MM.1S (cell line): ENCODE data around the gene EXO1.

Experiments used
- DNase-seq: peaks from one replicate; pipeline ENCODE4 v3.0.0-alpha.2; 2015
- H2AFZ ChIP-seq: fragments of 300-600 bp; sonication (generic); 2 replicates; pipeline ENCODE4 v1.6.0; 2016; ENCODE audit warnings: antibody characterized with exemption, low read length
- H3F3A ChIP-seq: fragments of 300-600 bp; sonication (generic); 2 replicates; pipeline ENCODE4 v1.6.1; 2016; ENCODE audit warnings: mild to moderate bottlenecking, antibody characterized with exemption, low read length, moderate library complexity, mixed read lengths; ENCODE audit not compliant: insufficient read depth
- H3K27ac ChIP-seq: fragments of 300-600 bp; sonication (generic); 2 replicates; pipeline ENCODE4 v1.5.1; 2016; ENCODE audit warnings: mild to moderate bottlenecking, low read length
- H3K27me3 ChIP-seq: fragments of 300-600 bp; sonication (generic); replicated peaks from 2 replicates; pipeline ENCODE4 v1.6.0; 2016; ENCODE audit warnings: low read length; ENCODE audit not compliant: insufficient read depth
- H3K36me3 ChIP-seq: fragments of 300-600 bp; sonication (generic); replicated peaks from 2 replicates; pipeline ENCODE4 v1.6.1; 2016; ENCODE audit warnings: mild to moderate bottlenecking, low read length, mixed read lengths; ENCODE audit not compliant: insufficient read depth
- H3K4me1 ChIP-seq: fragments of 300-600 bp; sonication (generic); 2 replicates; pipeline ENCODE4 v1.6.1; 2016; ENCODE audit warnings: low read length, mixed read lengths
- H3K4me2 ChIP-seq: fragments of 300-600 bp; sonication (generic); 2 replicates; pipeline ENCODE4 v1.6.0; 2016; ENCODE audit warnings: low read depth, low read length
- H3K4me3 ChIP-seq: fragments of 300-600 bp; sonication (generic); 2 replicates; pipeline ENCODE4 v1.5.1; 2016; ENCODE audit warnings: low read length, mixed read lengths
- H3K79me2 ChIP-seq: fragments of 300-600 bp; sonication (generic); 2 replicates; pipeline ENCODE4 v1.6.1; 2016; ENCODE audit warnings: mixed run types, low read length, mixed read lengths
- H3K9ac ChIP-seq: fragments of 300-600 bp; sonication (generic); 2 replicates; pipeline ENCODE4 v1.6.1; 2016; ENCODE audit warnings: low read length, mixed read lengths
- H3K9me2 ChIP-seq: fragments of 300-600 bp; sonication (generic); replicated peaks from 2 replicates; pipeline ENCODE4 v1.6.1; 2016; ENCODE audit warnings: mild to moderate bottlenecking, low read length, mixed read lengths; ENCODE audit not compliant: insufficient read depth
- H3K9me3 ChIP-seq: fragments of 300-600 bp; sonication (generic); replicated peaks from 2 replicates; pipeline ENCODE4 v1.6.1; 2016; ENCODE audit warnings: mild to moderate bottlenecking, low read length, mixed read lengths; ENCODE audit not compliant: insufficient read depth
- H4K20me1 ChIP-seq: fragments of 300-600 bp; sonication (generic); 2 replicates; pipeline ENCODE4 v1.6.1; 2016; ENCODE audit warnings: mild to moderate bottlenecking, low read length, moderate library complexity, mixed read lengths; ENCODE audit not compliant: insufficient read depth
- CTCF ChIP-seq: fragments of 300-600 bp; sonication (generic); IDR thresholded peaks from 2 replicates; pipeline ENCODE4 v1.5.1; 2016; ENCODE audit warnings: antibody characterized with exemption, low read length, mixed read lengths
- EZH2 ChIP-seq: fragments of 300-600 bp; sonication (generic); optimal IDR thresholded peaks from 2 replicates; pipeline ENCODE3; 2017; ENCODE audit warnings: low read depth, mild to moderate bottlenecking, antibody characterized with exemption, low read length, mixed read lengths
- EZH2phosphoT487 ChIP-seq: fragments of 300-600 bp; sonication (generic); IDR thresholded peaks from 2 replicates; pipeline ENCODE4 v1.6.1; 2018; ENCODE audit warnings: antibody characterized with exemption, low read length

The EXO1 gene

GRCh38 chr1:241870336-241870735, 22.3 kb downstream of the EXO1 start:
- Histone ChIP-seq H3K27ac (no peak overlapping the region), H3K4me2 (no peak overlapping the region), H3K79me2 (no peaks in the 10 kb centered on the region), H3F3A (no peaks in the 10 kb centered on the region), H3K4me3 (no peak overlapping the region), H3K36me3 (no peaks in the 10 kb centered on the region; the same call in 1 of the 2 replicates), H3K9me3 (no peaks in the 10 kb centered on the region), H3K9ac (no peak overlapping the region), H2AFZ (no peak overlapping the region), H3K27me3 (no peaks in the 10 kb centered on the region), H3K4me1 (no peaks in the 10 kb centered on the region), H4K20me1 (no peaks in the 10 kb centered on the region), H3K9me2 (no peaks in the 10 kb centered on the region)
- no peak for TF ChIP-seq EZH2
- TF ChIP-seq CTCF: no peak
- no peak for TF ChIP-seq EZH2phosphoT487
- no peak for DNase-seq

- Histone ChIP-seq H3K27me3 (no peaks in the 10 kb centered on the region), H3K9me3 (no peaks in the 10 kb centered on the region), H3K4me1 (no peaks in the 10 kb centered on the region), H3K4me2 (no peak overlapping the region), H3K27ac (no peak overlapping the region), H3K36me3 (no peaks in the 10 kb centered on the region; the same call in 1 of the 2 replicates), H3K9me2 (no peaks in the 10 kb centered on the region), H4K20me1 (no peaks in the 10 kb centered on the region), H3F3A (no peaks in the 10 kb centered on the region), H3K4me3 (no peak overlapping the region), H2AFZ (no peak overlapping the region), H3K9ac (no peak overlapping the region), H3K79me2 (no peaks in the 10 kb centered on the region)
- no peak for DNase-seq
- TF ChIP-seq EZH2 (no peak), CTCF (no peak), EZH2phosphoT487 (no peak)
These were observed 22.9 kb downstream of the EXO1 start for GRCh38 chr1:241870746-241871430.

- TF ChIP-seq EZH2phosphoT487: no peak
- TF ChIP-seq CTCF: no peak
- no peak for TF ChIP-seq EZH2
- Histone ChIP-seq H3K79me2 (no peaks in the 10 kb centered on the region), H3K4me1 (no peaks in the 10 kb centered on the region), H3K4me2 (no peak overlapping the region), H2AFZ (no peak overlapping the region), H3K4me3 (no peak overlapping the region), H4K20me1 (no peaks in the 10 kb centered on the region), H3K27me3 (no peaks in the 10 kb centered on the region), H3K36me3 (no peaks in the 10 kb centered on the region; the same call in 1 of the 2 replicates), H3K9ac (no peak overlapping the region), H3K9me3 (no peaks in the 10 kb centered on the region), H3K27ac (no peak overlapping the region), H3K9me2 (no peaks in the 10 kb centered on the region), H3F3A (no peaks in the 10 kb centered on the region)
- no peak for DNase-seq
These were observed 33.4 kb downstream of the EXO1 start for GRCh38 chr1:241881440-241881839.
